Suprapubic skin (tissue), 4 donors: Measurements from ENCODE around the gene SUSD6. TPM values are rescaled to one million over a fixed set of nuclear protein-coding genes. Genes with fewer than 3 reads are reported as not detected.

Experiments
- DNase-seq, 2 donors: peaks; one replicate each; pipeline ENCODE4 v3.0.0-alpha.2; 2019; ENCODE audit warnings: low spot score in 2 of 2
- H3K27ac ChIP-seq: fragments of 200-600 bp; sonication (generic); one replicate; pipeline ENCODE4 v1.5.1; 2019
- H3K27me3 ChIP-seq: fragments of 200-600 bp; sonication (generic); one replicate; pipeline ENCODE4 v1.5.1; 2019
- H3K36me3 ChIP-seq: fragments of 200-600 bp; sonication (generic); one replicate; pipeline ENCODE4 v1.5.1; 2019
- H3K4me1 ChIP-seq: fragments of 200-600 bp; sonication (generic); one replicate; pipeline ENCODE4 v1.5.1; 2019
- H3K4me3 ChIP-seq: fragments of 200-600 bp; sonication (generic); one replicate; pipeline ENCODE4 v1.5.1; 2019; ENCODE audit warnings: mild to moderate bottlenecking
- H3K9me3 ChIP-seq: fragments of 200-600 bp; sonication (generic); one replicate; pipeline ENCODE4 v1.5.1; 2019
- CTCF ChIP-seq, 2 donors: fragments of 200-600 bp in 1 of 2; fragments of 450-650 bp in 1 of 2; sonication (generic) in 1 of 2; IDR thresholded peaks; one replicate each; pipeline ENCODE4 v1.5.1; 2016 to 2019; ENCODE audit warnings: antibody characterized with exemption in 2 of 2, mild to moderate bottlenecking in 1 of 2, moderate library complexity in 1 of 2
- EP300 ChIP-seq: sonication (generic); formaldehyde crosslinking; IDR thresholded peaks from one replicate; pipeline ENCODE4 v1.6.1; 2017; ENCODE audit warnings: antibody characterized with exemption
- POLR2A ChIP-seq, 2 donors: fragments of 450-650 bp; IDR thresholded peaks; one replicate each; pipeline ENCODE4 v1.6.1; 2017; ENCODE audit warnings: antibody characterized with exemption in 2 of 2, mild to moderate bottlenecking in 2 of 2, moderate library complexity in 2 of 2
- POLR2AphosphoS5 ChIP-seq, 3 donors: sonication (generic); formaldehyde crosslinking; IDR thresholded peaks; one replicate each; pipeline ENCODE4 v1.6.1; 2017; ENCODE audit warnings: antibody characterized with exemption in 3 of 3
- WGBS: methylation state at CpG from one replicate; pipeline ENCODE4 v1.1.5; 2018; 5-methylcytosine and 5-hydroxymethylcytosine counted together
- total RNA-seq, 4 donors: library from RNA; depleted of rRNA; stranded (reverse); fragments of >200 nt; gene quantifications; one replicate each; pipeline ENCODE4 v1.1.0, GENCODE V29; 2016

Gene SUSD6
- total RNA-seq, 4 donors from 2014 or later: 45.1 to 60.4 (median 56.7) TPM

DNA sequence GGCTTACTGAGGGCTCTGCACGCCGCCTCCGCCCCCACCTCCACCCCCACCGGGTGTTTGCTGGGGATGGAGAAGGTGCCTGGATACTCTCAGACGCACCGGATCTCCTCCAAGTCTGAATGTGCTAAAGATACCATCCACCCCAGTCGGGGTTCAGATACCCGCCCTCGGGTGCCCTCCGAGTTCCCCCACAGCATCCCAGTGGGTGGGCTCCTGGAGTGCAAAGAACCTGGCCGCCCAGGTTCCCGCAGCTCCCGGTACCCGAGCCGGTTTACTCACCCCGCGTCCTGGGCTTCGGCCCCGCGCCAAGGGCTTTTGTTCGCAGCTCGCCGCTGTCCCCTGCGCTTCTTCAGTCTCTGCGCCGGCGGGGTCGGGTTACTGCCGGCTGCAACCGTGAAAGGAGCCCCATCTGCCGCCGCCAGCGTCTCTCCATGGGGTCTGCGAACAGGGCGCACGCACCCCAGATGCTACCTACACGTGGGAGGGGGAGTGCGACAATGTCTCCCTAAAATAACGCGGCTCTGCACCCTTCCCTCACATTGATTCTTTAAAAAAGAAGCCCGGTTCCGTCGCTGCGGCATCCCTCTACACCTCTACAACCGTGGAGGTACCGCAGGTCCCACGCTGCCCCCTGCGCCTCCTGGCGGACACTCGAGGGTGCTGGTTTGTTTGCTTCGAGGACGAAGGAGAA lies 37.0 kb upstream of the SUSD6 start, which contains the start of gene CCDC177:
Gene CCDC177 (minus strand): TSS at position 609 of the 691 bp plus-strand sequence. CDS start 1,249 bp downstream, outside the sequence.
- Histone ChIP-seq H3K27ac (no peak within 1 kb of the TSS), H3K9me3 (no peaks in the 10 kb centered on the region), H3K27me3 (peaks cover 73% of the 10 kb centered on the region), H3K36me3 (no peaks in the 10 kb centered on the region), H3K4me3 (peak within 1 kb of the TSS; percentile 55), H3K4me1 (peaks cover 34% of the 10 kb centered on the region)
- no peak for DNase-seq
- WGBS: 0% methylated on average over 46 of the region's 52 CpGs
- TF ChIP-seq EP300: no peak
- TF ChIP-seq CTCF (IDR thresholded peaks at IDR 0.05): peak; percentile 51 to 87

DNA sequence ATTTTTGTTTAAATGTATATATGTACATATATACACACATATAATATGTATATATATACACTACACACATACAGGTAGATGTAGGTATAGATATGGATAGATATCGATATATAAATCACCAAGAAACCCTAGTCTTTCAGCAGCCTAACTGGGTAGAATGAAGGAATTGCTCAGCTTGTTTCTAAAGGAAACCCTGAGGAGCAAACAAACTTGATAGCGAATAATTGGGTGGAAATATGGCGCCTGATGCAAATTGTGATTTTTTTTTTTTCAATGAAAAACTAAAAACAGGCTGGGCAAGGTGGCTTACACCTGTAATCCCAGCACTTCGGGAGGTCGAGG lies 36.5 kb upstream of the SUSD6 start:
- Histone ChIP-seq H3K4me1 (peaks cover 34% of the 10 kb centered on the region), H3K27me3 (peaks cover 68% of the 10 kb centered on the region), H3K27ac (no peak overlapping the region), H3K36me3 (no peaks in the 10 kb centered on the region), H3K4me3 (peak overlapping the region; percentile 55), H3K9me3 (no peaks in the 10 kb centered on the region)
- WGBS: 43% methylated on average over 5 of the region's 5 CpGs
- no peak for TF ChIP-seq POLR2A (IDR thresholded peaks at IDR 0.05)
- TF ChIP-seq EP300: no peak
- no peak for TF ChIP-seq CTCF (IDR thresholded peaks at IDR 0.05)
- no peak for TF ChIP-seq POLR2AphosphoS5 (IDR thresholded peaks at IDR 0.05)
- DNase-seq: no peak

DNA sequence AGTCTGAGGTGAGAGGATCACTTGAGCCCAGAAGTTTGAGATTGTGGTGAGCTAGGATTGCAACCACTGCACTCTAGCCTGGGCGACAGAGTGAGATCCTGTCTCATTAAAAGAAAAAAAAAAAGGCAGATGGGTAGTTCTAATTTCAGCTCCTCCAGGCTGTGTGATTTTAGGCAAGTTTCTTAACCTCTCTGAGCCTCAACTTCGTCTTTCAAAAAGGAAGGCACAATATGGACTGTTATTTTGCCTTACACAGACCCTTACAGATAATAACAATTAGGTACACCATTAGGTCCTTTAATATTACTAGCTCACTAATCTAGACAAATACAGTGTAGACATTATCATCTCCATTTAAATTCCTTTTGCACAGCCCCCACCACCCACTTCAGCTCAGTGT lies 31.9 kb upstream of the SUSD6 start:
- DNase-seq: no peak
- Histone ChIP-seq H3K9me3 (no peaks in the 10 kb centered on the region), H3K27me3 (peaks cover 22% of the 10 kb centered on the region), H3K4me1 (peaks cover 2% of the 10 kb centered on the region), H3K4me3 (no peak overlapping the region), H3K27ac (no peak overlapping the region), H3K36me3 (no peaks in the 10 kb centered on the region)
- WGBS: 94% methylated on average over 2 of the region's 2 CpGs
- no peak for TF ChIP-seq CTCF (IDR thresholded peaks at IDR 0.05)
- TF ChIP-seq POLR2A (IDR thresholded peaks at IDR 0.05): no peak
- TF ChIP-seq POLR2AphosphoS5 (IDR thresholded peaks at IDR 0.05): no peak
- TF ChIP-seq EP300: no peak

DNA sequence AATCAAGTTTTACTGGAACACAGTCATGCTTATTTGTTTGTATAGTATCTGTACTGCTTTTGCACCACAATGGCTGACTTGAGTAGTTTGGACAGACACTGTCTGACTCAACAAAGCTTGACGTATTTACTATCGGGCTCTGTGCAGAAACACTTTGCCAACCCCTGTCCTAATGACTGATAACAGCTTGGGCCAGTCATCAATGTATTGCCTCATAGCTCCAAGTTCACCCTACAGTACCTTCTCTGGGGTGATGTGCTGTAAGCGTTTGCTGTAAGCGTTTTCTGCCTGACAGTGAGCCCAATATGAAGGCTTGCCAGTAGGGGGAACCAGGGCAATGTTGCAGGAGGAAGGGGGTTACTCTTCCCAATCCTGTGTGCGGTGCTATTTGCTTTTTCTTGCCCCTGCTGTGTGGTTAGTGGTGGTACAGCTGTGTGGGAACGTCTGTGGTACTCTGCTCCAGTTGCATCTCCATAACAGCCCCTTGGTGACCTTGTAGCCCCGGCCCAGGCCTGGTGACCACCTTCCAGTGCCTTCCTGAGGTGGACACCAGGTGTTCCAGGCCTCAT lies 31.3 kb upstream of the SUSD6 start:
- Histone ChIP-seq H3K9me3 (no peaks in the 10 kb centered on the region), H3K4me1 (no peaks in the 10 kb centered on the region), H3K27me3 (peaks cover 17% of the 10 kb centered on the region), H3K36me3 (no peaks in the 10 kb centered on the region), H3K4me3 (no peak overlapping the region), H3K27ac (no peak overlapping the region)
- DNase-seq: no peak
- 44% methylated on average over 4 of the region's 7 CpGs for WGBS
- no peak for TF ChIP-seq CTCF (IDR thresholded peaks at IDR 0.05)
- TF ChIP-seq POLR2AphosphoS5 (IDR thresholded peaks at IDR 0.05): no peak
- TF ChIP-seq EP300: no peak
- no peak for TF ChIP-seq POLR2A (IDR thresholded peaks at IDR 0.05)

DNA sequence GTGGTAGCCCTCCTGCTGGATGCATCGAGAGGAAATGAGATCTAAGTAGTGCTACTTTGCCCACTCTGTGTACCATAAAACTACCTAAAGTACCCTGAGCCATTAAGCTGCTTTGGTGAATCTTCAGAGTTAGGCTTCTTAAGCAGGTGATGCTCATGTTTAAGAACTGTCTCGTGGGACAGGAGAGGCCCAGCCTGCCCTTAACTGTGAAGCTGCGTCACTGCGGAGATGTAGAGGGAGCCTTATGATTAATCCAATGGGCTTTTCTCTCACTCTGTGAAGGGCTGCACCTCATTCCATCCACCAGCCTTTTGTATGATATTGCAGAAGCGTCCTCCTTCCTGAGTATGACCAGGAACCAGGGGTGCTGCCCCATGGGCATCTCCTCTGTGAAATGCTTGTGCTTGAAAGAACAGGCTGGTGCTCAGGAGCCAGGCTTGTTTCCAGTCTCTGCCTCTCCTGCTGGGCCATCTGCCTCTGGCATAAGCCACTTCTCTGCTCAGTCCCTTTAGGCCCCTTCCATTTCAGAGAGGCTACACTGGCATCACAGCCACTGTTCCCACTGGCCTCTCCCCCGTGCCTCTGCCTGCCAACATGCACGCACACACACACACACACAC lies 30.0 kb upstream of the SUSD6 start:
- no peak overlapping the region for H3K4me3 ChIP-seq
- WGBS: 79% methylated on average over 7 of the region's 7 CpGs
- H3K27me3 ChIP-seq: peaks cover 4% of the 10 kb centered on the region
- H3K27ac ChIP-seq: no peak overlapping the region
- H3K4me1 ChIP-seq: peaks cover 3% of the 10 kb centered on the region
- no peaks in the 10 kb centered on the region for H3K9me3 ChIP-seq
- H3K36me3 ChIP-seq: no peaks in the 10 kb centered on the region
- DNase-seq: no peak
- no peak for TF ChIP-seq POLR2A (IDR thresholded peaks at IDR 0.05)
